PFSK-1 (cell line): ENCODE results near the gene CDR2.

ENCODE experiments used
- FOXP2 ChIP-seq: optimal IDR thresholded peaks from 2 replicates; pipeline ENCODE3; 2011; ENCODE audit warnings: borderline replicate concordance, control low read depth, inconsistent platforms; ENCODE audit not compliant: insufficient read depth; ENCODE audit errors: extremely low read length, extremely low read depth
- POLR2AphosphoS5 ChIP-seq: IDR thresholded peaks from 2 replicates; pipeline ENCODE4 v1.6.1; 2012; ENCODE audit warnings: low read depth, mild to moderate bottlenecking, control low read depth, low read length, moderate library complexity
- SIN3A ChIP-seq: IDR thresholded peaks from 2 replicates; pipeline ENCODE4 v1.6.1; 2012; ENCODE audit warnings: mild to moderate bottlenecking, low read length, moderate library complexity, borderline replicate concordance; ENCODE audit not compliant: insufficient read depth
- TF ChIP-seq, protein P1 (sequence below), 2 experiments: IDR thresholded peaks; 2 replicates each; pipeline versions ENCODE4 v1.6.1 to v1.8.0; 2011 to 2012; ENCODE audit warnings: low read depth in 2 of 2, low read length in 2 of 2, control low read depth in 1 of 2, inconsistent platforms in 1 of 2, mild to moderate bottlenecking in 1 of 2, moderate library complexity in 1 of 2; ENCODE audit not compliant: insufficient read depth in 1 of 2

GRCh38 chr16:22308824-22309520, 65.4 kb downstream of the CDR2 start:
- TF ChIP-seq FOXP2 (no peak), POLR2AphosphoS5 (no peak), SIN3A (no peak)
- TF ChIP-seq, protein P1, sequence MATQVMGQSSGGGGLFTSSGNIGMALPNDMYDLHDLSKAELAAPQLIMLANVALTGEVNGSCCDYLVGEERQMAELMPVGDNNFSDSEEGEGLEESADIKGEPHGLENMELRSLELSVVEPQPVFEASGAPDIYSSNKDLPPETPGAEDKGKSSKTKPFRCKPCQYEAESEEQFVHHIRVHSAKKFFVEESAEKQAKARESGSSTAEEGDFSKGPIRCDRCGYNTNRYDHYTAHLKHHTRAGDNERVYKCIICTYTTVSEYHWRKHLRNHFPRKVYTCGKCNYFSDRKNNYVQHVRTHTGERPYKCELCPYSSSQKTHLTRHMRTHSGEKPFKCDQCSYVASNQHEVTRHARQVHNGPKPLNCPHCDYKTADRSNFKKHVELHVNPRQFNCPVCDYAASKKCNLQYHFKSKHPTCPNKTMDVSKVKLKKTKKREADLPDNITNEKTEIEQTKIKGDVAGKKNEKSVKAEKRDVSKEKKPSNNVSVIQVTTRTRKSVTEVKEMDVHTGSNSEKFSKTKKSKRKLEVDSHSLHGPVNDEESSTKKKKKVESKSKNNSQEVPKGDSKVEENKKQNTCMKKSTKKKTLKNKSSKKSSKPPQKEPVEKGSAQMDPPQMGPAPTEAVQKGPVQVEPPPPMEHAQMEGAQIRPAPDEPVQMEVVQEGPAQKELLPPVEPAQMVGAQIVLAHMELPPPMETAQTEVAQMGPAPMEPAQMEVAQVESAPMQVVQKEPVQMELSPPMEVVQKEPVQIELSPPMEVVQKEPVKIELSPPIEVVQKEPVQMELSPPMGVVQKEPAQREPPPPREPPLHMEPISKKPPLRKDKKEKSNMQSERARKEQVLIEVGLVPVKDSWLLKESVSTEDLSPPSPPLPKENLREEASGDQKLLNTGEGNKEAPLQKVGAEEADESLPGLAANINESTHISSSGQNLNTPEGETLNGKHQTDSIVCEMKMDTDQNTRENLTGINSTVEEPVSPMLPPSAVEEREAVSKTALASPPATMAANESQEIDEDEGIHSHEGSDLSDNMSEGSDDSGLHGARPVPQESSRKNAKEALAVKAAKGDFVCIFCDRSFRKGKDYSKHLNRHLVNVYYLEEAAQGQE (IDR thresholded peaks at IDR 0.05; ENCODE audit: insufficient read depth in 1 of 2, low read depth in 2 of 2, low read length in 2 of 2): no peak
